IMR-90 (cell line): ENCODE data around the gene SORL1. TPM values are rescaled to one million over a fixed set of nuclear protein-coding genes. Genes with fewer than 3 reads are reported as not detected.

Source experiments
- ATAC-seq: fragments of 200-7000 bp; cut with Tn5 transposase; 2 replicates; pipeline ENCODE4 v1.9.1; 2020; ENCODE audit warnings: low read depth, mild to moderate bottlenecking, moderate library complexity
- BruUV-seq: library from RNA; stranded (reverse); fragments of 400-500 nt; replicated peaks from 2 replicates; lab custom pipeline; 2021; lab: Mats Ljungman, UMichigan
- CTCF ChIA-PET: fragments of 300-600 bp; formaldehyde crosslinking; extraction: SDS; loops from one replicate; lab custom pipeline; 2021; ENCODE audit warnings: antibody characterized with exemption; lab: Yijun Ruan, JAX
- POLR2A ChIA-PET: fragments of 300-600 bp; sonication (Branson Sonifier 250); formaldehyde crosslinking; loops from one replicate; lab custom pipeline; 2022; ENCODE audit warnings: antibody characterized with exemption; ENCODE audit not compliant: unreplicated experiment; lab: Charles Lee
- DNase-seq: peaks from one replicate; pipeline ENCODE4 v3.0.0; 2013
- H2AFZ ChIP-seq: replicated peaks from 2 replicates; pipeline ENCODE3; 2013; ENCODE audit warnings: low read length, mild to moderate bottlenecking; ENCODE audit not compliant: poor library complexity
- H2AK5ac ChIP-seq: 2 replicates; pipeline ENCODE4 v1.6.1; 2013; ENCODE audit warnings: low read depth, low read length, inconsistent platforms
- H2AK9ac ChIP-seq: replicated peaks from 2 replicates; pipeline ENCODE3; 2013; ENCODE audit warnings: mild to moderate bottlenecking, low read depth, low read length, moderate library complexity; ENCODE audit not compliant: poor library complexity
- H2BK120ac ChIP-seq: 2 replicates; pipeline ENCODE4 v1.6.1; 2013; ENCODE audit warnings: low read depth, low read length, inconsistent platforms
- H2BK15ac ChIP-seq: 3 replicates; pipeline ENCODE4 v1.6.1; 2013; ENCODE audit warnings: low read depth, low read length, inconsistent platforms
- H2BK20ac ChIP-seq: 2 replicates; pipeline ENCODE4 v1.6.1; 2013; ENCODE audit warnings: low read depth, mild to moderate bottlenecking, inconsistent platforms, low read length, moderate library complexity
- H2BK5ac ChIP-seq: 2 replicates; pipeline ENCODE4 v1.6.1; 2013; ENCODE audit warnings: mild to moderate bottlenecking, low read depth, low read length, inconsistent platforms; ENCODE audit not compliant: poor library complexity, severe bottlenecking
- H3K14ac ChIP-seq: replicated peaks from 2 replicates; pipeline ENCODE4 v1.6.1; 2013; ENCODE audit warnings: low read depth, low read length, inconsistent platforms
- H3K18ac ChIP-seq: 2 replicates; pipeline ENCODE4 v1.6.1; 2013; ENCODE audit warnings: low read depth, low read length, control low read depth
- H3K23ac ChIP-seq: 2 replicates; pipeline ENCODE4 v1.6.1; 2013; ENCODE audit warnings: low read depth, low read length, inconsistent platforms
- H3K27ac ChIP-seq: 2 replicates; pipeline ENCODE4 v1.5.1; 2013; ENCODE audit warnings: mild to moderate bottlenecking, control low read depth, low read length; ENCODE audit not compliant: insufficient read depth
- H3K27me3 ChIP-seq: 2 replicates; pipeline ENCODE4 v1.6.1; 2013; ENCODE audit warnings: low read length; ENCODE audit not compliant: control insufficient read depth, insufficient read depth
- H3K36me3 ChIP-seq: 2 replicates; pipeline ENCODE4 v1.6.1; 2013; ENCODE audit warnings: low read length, mixed read lengths; ENCODE audit not compliant: control insufficient read depth, insufficient read depth
- H3K4ac ChIP-seq: 2 replicates; pipeline ENCODE4 v1.6.1; 2013; ENCODE audit warnings: low read depth, low read length, inconsistent platforms
- H3K4me1 ChIP-seq: 2 replicates; pipeline ENCODE4 v1.6.1; 2013; ENCODE audit warnings: low read length, mixed read lengths; ENCODE audit not compliant: control insufficient read depth, insufficient read depth
- H3K4me2 ChIP-seq: 2 replicates; pipeline ENCODE4 v1.6.1; 2013; ENCODE audit warnings: low read depth, mild to moderate bottlenecking, control low read depth, low read length, moderate library complexity
- H3K4me3 ChIP-seq: 2 replicates; pipeline ENCODE4 v1.5.1; 2013; ENCODE audit warnings: low read depth, mild to moderate bottlenecking, control low read depth, low read length, moderate library complexity; ENCODE audit not compliant: insufficient read depth
- H3K56ac ChIP-seq: 2 replicates; pipeline ENCODE4 v1.6.1; 2013; ENCODE audit warnings: low read length, inconsistent platforms; ENCODE audit not compliant: insufficient read depth; ENCODE audit errors: extremely low read depth
- H3K79me1 ChIP-seq, 2 experiments: 2 replicates each; pipeline ENCODE4 v1.6.1; 2013; ENCODE audit warnings: low read length in 2 of 2, inconsistent platforms in 1 of 2, low read depth in 1 of 2
- H3K9ac ChIP-seq: 2 replicates; pipeline ENCODE4 v1.6.1; 2013; ENCODE audit warnings: low read depth, low read length, control low read depth
- H3K9me1 ChIP-seq: 2 replicates; pipeline ENCODE4 v1.6.1; 2013; ENCODE audit warnings: low read length, inconsistent platforms; ENCODE audit not compliant: insufficient read depth
- H3K9me3 ChIP-seq: 2 replicates; pipeline ENCODE4 v1.6.1; 2013; ENCODE audit warnings: low read length; ENCODE audit not compliant: control insufficient read depth, insufficient read depth
- H4K20me1 ChIP-seq: 2 replicates; pipeline ENCODE4 v1.6.1; 2013; ENCODE audit warnings: low read length, inconsistent platforms; ENCODE audit not compliant: insufficient read depth
- H4K5ac ChIP-seq: 2 replicates; pipeline ENCODE4 v1.6.1; 2013; ENCODE audit warnings: mild to moderate bottlenecking, low read depth, low read length, control low read depth
- H4K8ac ChIP-seq, 2 experiments: 2 replicates each; pipeline ENCODE4 v1.6.1; 2013; ENCODE audit warnings: low read depth in 2 of 2, low read length in 2 of 2, control low read depth in 1 of 2, inconsistent platforms in 1 of 2
- H4K91ac ChIP-seq: 2 replicates; pipeline ENCODE4 v1.6.1; 2013; ENCODE audit warnings: low read depth, low read length, inconsistent platforms; ENCODE audit not compliant: insufficient read depth
- BHLHE40 ChIP-seq: fragments of 150-350 bp; IDR thresholded peaks from 2 replicates; pipeline ENCODE4 v1.6.1; 2016; ENCODE audit warnings: mild to moderate bottlenecking, low read depth, low read length
- CHD1 ChIP-seq: IDR thresholded peaks from 2 replicates; pipeline ENCODE4 v1.6.1; 2012; ENCODE audit warnings: low read depth, low read length, improper control_type of control experiment
- FOS ChIP-seq: fragments of 150-350 bp; IDR thresholded peaks from 2 replicates; pipeline ENCODE4 v1.6.1; 2016; ENCODE audit warnings: low read depth, low read length
- NFE2L2 ChIP-seq: fragments of 150-350 bp; IDR thresholded peaks from 2 replicates; pipeline ENCODE4 v1.6.1; 2016; ENCODE audit warnings: low read depth, mild to moderate bottlenecking, low read length
- SMC3 ChIP-seq: fragments of 150-350 bp; IDR thresholded peaks from 2 replicates; pipeline ENCODE4 v1.6.1; 2016; ENCODE audit warnings: low read depth, mild to moderate bottlenecking, antibody characterized with exemption, low read length, moderate library complexity
- USF2 ChIP-seq: fragments of 150-350 bp; IDR thresholded peaks from 2 replicates; pipeline ENCODE4 v1.6.1; 2017; ENCODE audit warnings: mild to moderate bottlenecking, antibody characterized with exemption, low read length, low read depth
- WGBS, 2 experiments: methylation state at CpG; one replicate each; pipeline versions ENCODE4 v1.1.5 to v1.1.7; 2013; ENCODE audit warnings: missing lambda C conversion rate in 2 of 2; ENCODE audit not compliant: insufficient read length in 1 of 2; ENCODE audit errors: extremely low coverage in 2 of 2; 5-methylcytosine and 5-hydroxymethylcytosine counted together
- dilution Hi-C: fragments of 300-500 bp; cut with HindIII; formaldehyde crosslinking; loops from one replicate; pipeline ENCODE4 v1.14.3; 2018; ENCODE audit warnings: low sequenced_read_pairs; ENCODE audit not compliant: unreplicated experiment
- in situ Hi-C: fragments of 300-500 bp; cut with MboI; formaldehyde crosslinking; loops from 3 replicates; pipeline ENCODE4 v1.14.3; 2019; ENCODE audit warnings: low sequenced_read_pairs, inconsistent platforms, mixed read lengths
- intact Hi-C: fragments of 100-400 bp; cut with micrococcal nuclease; formaldehyde crosslinking; loops from 2 replicates; pipeline ENCODE4 v1.10.0; 2022
- polyA plus RNA-seq, 3 experiments: library from polyadenylated mRNA; depleted of rRNA; stranded (reverse); fragments of >200 nt; gene quantifications; 2 replicates each; pipeline ENCODE4 v1.2.3, GENCODE V29; 2012; ENCODE audit warnings: low replicate concordance in 1 of 3
- total RNA-seq: library from RNA; depleted of rRNA; stranded (reverse); fragments of >200 nt; gene quantifications from 2 replicates; pipeline ENCODE4 v1.2.3, GENCODE V29; 2012

The SORL1 gene
- total and polyA plus RNA-seq, 2 of the 4 experiments (the other 2 are of a cell fraction), result 1.0 to 2.0 TPM

- H3K14ac ChIP-seq, result no peak overlapping the region
- H3K27ac ChIP-seq, result no peak overlapping the region
- H3K23ac ChIP-seq, result no peak overlapping the region
- ChIA-PET POLR2A (no interaction called here), CTCF (no interaction called here)
- DNase-seq (no peak), ATAC-seq (no peak)
- BruUV-seq, result no TSS peak
- TF ChIP-seq BHLHE40, result no peak
- TF ChIP-seq CHD1, result no peak
- TF ChIP-seq FOS, result no peak
- TF ChIP-seq SMC3, result no peak
- no peak for TF ChIP-seq USF2
- no peak for TF ChIP-seq NFE2L2
- H4K20me1 ChIP-seq, result no peaks in the 10 kb centered on the region
- H3K56ac ChIP-seq, result no peak overlapping the region
- no CpG with 5 or more reads among the region's 3 CpGs for WGBS, 2 experiments
- no peak overlapping the region for H2AK9ac ChIP-seq
- H4K5ac ChIP-seq, result no peak overlapping the region
- H4K91ac ChIP-seq, result no peak overlapping the region
- H3K9me1 ChIP-seq, result no peaks in the 10 kb centered on the region
- H3K4ac ChIP-seq, result no peak overlapping the region
- H3K79me1 ChIP-seq, result no peaks in the 10 kb centered on the region
- H3K9me3 ChIP-seq, result no peaks in the 10 kb centered on the region; the same call in 1 of the 2 replicates
- no peak overlapping the region for H2AFZ ChIP-seq
- no peak overlapping the region for H3K18ac ChIP-seq
- H2BK15ac ChIP-seq, result no peak overlapping the region
- H3K4me2 ChIP-seq, result no peak overlapping the region
- H3K27me3 ChIP-seq, result peaks cover 33% of the 10 kb centered on the region
- no peaks in the 10 kb centered on the region; the same call in 1 of the 2 replicates for H3K4me1 ChIP-seq
- no peak overlapping the region for H2BK5ac ChIP-seq
- no peak overlapping the region for H2BK20ac ChIP-seq
- intact Hi-C loops, result no loop called here
- no peak overlapping the region for H2BK120ac ChIP-seq
- no peak overlapping the region for H3K4me3 ChIP-seq
- in situ Hi-C loops, result no loop called here
- H4K8ac ChIP-seq, result no peak overlapping the region
- H3K36me3 ChIP-seq, result no peaks in the 10 kb centered on the region
- H2AK5ac ChIP-seq, result no peak overlapping the region
- dilution Hi-C loops, result no loop called here
- no peak overlapping the region for H3K9ac ChIP-seq
Measured at GRCh38 chr11:121429556-121429955, 22.6 kb upstream of the SORL1 start.
